ENCODE results near the gene SETD5. TPM values are rescaled to one million over a fixed set of nuclear protein-coding genes. Genes with fewer than 3 reads are reported as not detected.

SETD5 gene
- total RNA-seq, 2 donors from 2014 or later: 58.4 to 118 TPM

DNA sequence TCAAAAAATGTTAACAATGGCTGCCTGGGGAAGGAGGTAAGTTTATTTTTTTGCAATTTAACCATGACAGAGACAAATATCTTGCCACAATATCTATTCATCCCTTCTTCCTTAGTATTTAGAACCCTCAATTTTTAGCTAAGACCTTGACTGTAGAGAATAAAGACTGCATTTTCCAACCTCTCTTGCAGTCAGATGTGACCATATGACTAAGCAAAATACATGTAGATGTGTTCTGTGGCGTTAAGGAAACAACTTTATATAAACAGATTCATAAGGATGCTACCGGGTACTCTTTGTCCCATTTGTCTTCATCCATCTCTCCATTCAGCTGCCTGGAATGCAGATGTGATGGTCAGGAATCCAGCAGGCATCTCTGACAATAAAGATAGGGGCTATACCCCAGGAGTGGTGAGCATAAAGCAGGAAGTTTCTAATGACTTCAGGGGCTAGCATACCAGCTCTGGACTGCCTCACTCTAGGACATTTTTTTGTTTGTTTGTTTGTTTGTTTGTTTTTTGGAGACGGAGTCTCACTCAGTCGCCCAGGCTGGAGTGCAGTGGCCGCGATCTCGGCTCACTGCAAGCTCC is 115.1 kb downstream of the SETD5 start:
- no peaks in the 10 kb centered on the region for H3K9me3 ChIP-seq

DNA sequence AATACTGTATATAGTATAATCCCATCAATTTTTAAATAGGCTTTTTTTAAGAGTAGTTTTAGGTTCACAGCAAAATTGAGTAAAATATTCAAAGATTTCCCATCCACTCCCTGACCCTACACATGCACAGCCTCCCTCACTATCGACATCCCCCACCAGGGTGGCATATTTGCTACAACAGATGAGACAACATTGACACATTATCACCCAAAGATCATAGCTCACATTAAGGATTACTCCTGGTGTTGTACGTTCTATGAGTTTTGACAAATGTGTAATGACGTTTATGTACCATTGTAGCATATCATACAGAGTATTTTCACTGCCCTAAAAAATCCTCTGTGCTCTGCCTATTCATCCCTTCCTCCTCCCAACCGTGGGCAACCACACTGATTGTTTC is 116.9 kb downstream of the SETD5 start:
- Histone ChIP-seq H3K4me1 (replicated peaks) (no peaks in the 10 kb centered on the region), H3K4me3 (no peak overlapping the region), H3K27ac (no peak overlapping the region), H3K9me3 (no peaks in the 10 kb centered on the region), H3K27me3 (replicated peaks; ENCODE audit: insufficient read depth) (no peaks in the 10 kb centered on the region), H3K36me3 (no peaks in the 10 kb centered on the region)
- intact Hi-C loops (cut with DNase I): no loop called here
- DNase-seq (ENCODE audit: low spot score): no peak
- TF ChIP-seq POLR2A (IDR thresholded peaks at IDR 0.05) (no peak), POLR2AphosphoS5 (IDR thresholded peaks at IDR 0.05) (no peak), CTCF (IDR thresholded peaks at IDR 0.05) (no peak)
- 66% methylated on average over 4 of the region's 4 CpGs for WGBS

More for the DNA sequence above, 115.1 kb downstream of the SETD5 start:
- 76% methylated on average over 7 of the region's 7 CpGs for WGBS
- TF ChIP-seq POLR2AphosphoS5 (IDR thresholded peaks at IDR 0.05): no peak
- TF ChIP-seq POLR2A (IDR thresholded peaks at IDR 0.05): no peak
- no peak for TF ChIP-seq CTCF (IDR thresholded peaks at IDR 0.05)
- no peak overlapping the region for H3K27ac ChIP-seq
- peaks cover 8% of the 10 kb centered on the region for H3K27me3 ChIP-seq (replicated peaks; ENCODE audit: insufficient read depth)
- no peaks in the 10 kb centered on the region for H3K36me3 ChIP-seq
- no peaks in the 10 kb centered on the region for H3K4me1 ChIP-seq (replicated peaks)
- intact Hi-C loops (cut with DNase I): no loop called here
- no peak overlapping the region for H3K4me3 ChIP-seq
- DNase-seq (ENCODE audit: low spot score): no peak

DNA sequence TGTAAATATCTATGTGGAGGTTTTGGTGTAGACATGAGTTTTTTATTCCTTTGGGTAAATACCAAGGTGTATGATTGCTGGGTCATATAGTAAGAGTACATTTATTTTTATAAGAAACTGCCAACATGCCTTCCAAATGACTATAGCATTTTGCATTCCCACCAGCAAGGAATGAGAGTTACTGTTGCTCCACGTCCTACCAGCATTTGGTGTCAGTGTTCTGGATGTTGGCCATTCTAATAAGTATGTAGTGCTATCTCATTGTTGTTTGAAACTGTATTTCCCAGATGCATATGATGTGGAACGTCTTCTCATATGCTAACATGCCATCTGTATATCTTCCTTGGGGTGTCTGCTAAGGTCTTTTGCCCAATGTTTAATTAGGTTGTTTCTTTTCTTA is 117.5 kb downstream of the SETD5 start:
- Histone ChIP-seq H3K36me3 (no peaks in the 10 kb centered on the region), H3K4me3 (no peak overlapping the region), H3K4me1 (replicated peaks) (no peaks in the 10 kb centered on the region), H3K27me3 (replicated peaks; ENCODE audit: insufficient read depth) (no peaks in the 10 kb centered on the region), H3K9me3 (no peaks in the 10 kb centered on the region), H3K27ac (no peak overlapping the region)
- TF ChIP-seq POLR2AphosphoS5 (IDR thresholded peaks at IDR 0.05) (no peak), POLR2A (IDR thresholded peaks at IDR 0.05) (no peak), CTCF (IDR thresholded peaks at IDR 0.05) (no peak)
- intact Hi-C loops (cut with DNase I): no loop called here
- DNase-seq (ENCODE audit: low spot score): no peak
- WGBS: 68% methylated on average over 2 of the region's 2 CpGs

GRCh38 chr3:9525078-9525477 is 127.7 kb downstream of the SETD5 start:
- 86% methylated on average over 2 of the region's 2 CpGs for WGBS
- Histone ChIP-seq H3K4me3 (no peak overlapping the region), H3K9me3 (no peaks in the 10 kb centered on the region), H3K36me3 (no peaks in the 10 kb centered on the region), H3K27me3 (replicated peaks; ENCODE audit: insufficient read depth) (no peaks in the 10 kb centered on the region), H3K27ac (no peak overlapping the region), H3K4me1 (replicated peaks) (no peaks in the 10 kb centered on the region)
- TF ChIP-seq POLR2A (IDR thresholded peaks at IDR 0.05) (no peak), POLR2AphosphoS5 (IDR thresholded peaks at IDR 0.05) (no peak), CTCF (IDR thresholded peaks at IDR 0.05) (no peak)
- intact Hi-C loops (cut with DNase I): no loop called here
- no peak for DNase-seq (ENCODE audit: low spot score)

Other genes starting within 250 kb of the SETD5 start
- gene SRGAP3, start 148.0 kb upstream of the SETD5 start, total RNA-seq: 10 to 100 TPM; 23.6 to 50.3 TPM
- 10 to 100 TPM; 28.8 to 38.7 TPM for gene THUMPD3, start 34.6 kb upstream of the SETD5 start, total RNA-seq
- 1 to 10 TPM in 1 of 2 donors, under 1 TPM in 1; 0.28 to 6.8 TPM for gene LHFPL4, start 156.2 kb downstream of the SETD5 start, total RNA-seq